Activated CD8-positive, alpha-beta memory T cell treated with anti-CD3 and anti-CD28 coated beads, Interleukin-2, amount 50 U/mL, for 1 hour (primary cell): ENCODE data around the gene MBD4.
"Not testable (repeated sequence)": the region's sequence is repeated elsewhere in the genome, so short reads cannot be mapped to it uniquely, and the experiment has no call there.

Experiments used
- DNase-seq: peaks from one replicate; pipeline ENCODE4 v3.0.0-alpha.2; 2020; ENCODE audit errors: extremely low read depth

Gene MBD4

GRCh38 chr3:129429602-129430001, 10.1 kb downstream of the MBD4 start:
- DNase-seq: no peak

- no peak for DNase-seq
Measured at GRCh38 chr3:129429080-129429451, 10.7 kb downstream of the MBD4 start.

- peak; percentile 66 for DNase-seq
Measured at GRCh38 chr3:129428376-129429079, 11.2 kb downstream of the MBD4 start, which contains the start of gene EFCAB12. EFCAB12 (minus strand) TSS chr3:129428636; CDS start chr3:129428488, 148 bp downstream.

GRCh38 chr3:129428007-129428375, 11.8 kb downstream of the MBD4 start:
- no peak for DNase-seq

GRCh38 chr3:129425619-129426018, 14.1 kb downstream of the MBD4 start:
- DNase-seq: no peak

GRCh38 chr3:129425213-129425612, 14.5 kb downstream of the MBD4 start:
- DNase-seq: no peak

- no peak for DNase-seq
Measured at GRCh38 chr3:129424185-129424841, 15.4 kb downstream of the MBD4 start.

GRCh38 chr3:129422897-129423296, 16.9 kb downstream of the MBD4 start:
- DNase-seq: no peak

GRCh38 chr3:129421988-129422745, 17.6 kb downstream of the MBD4 start:
- DNase-seq: no peak

- no peak for DNase-seq
Measured at GRCh38 chr3:129421236-129421883, 18.4 kb downstream of the MBD4 start.

- no peak for DNase-seq
Measured at GRCh38 chr3:129419476-129419875, 20.3 kb downstream of the MBD4 start.

- DNase-seq: no peak
Measured at GRCh38 chr3:129418041-129418973, 21.4 kb downstream of the MBD4 start.

- no peak for DNase-seq
Measured at GRCh38 chr3:129417326-129417725, 22.4 kb downstream of the MBD4 start.

- DNase-seq: no peak
Measured at GRCh38 chr3:129416415-129416814, 23.3 kb downstream of the MBD4 start.

GRCh38 chr3:129415830-129416229, 23.9 kb downstream of the MBD4 start:
- no peak for DNase-seq

- no peak for DNase-seq
Measured at GRCh38 chr3:129415378-129415777, 24.4 kb downstream of the MBD4 start.

- DNase-seq: no peak
Measured at GRCh38 chr3:129413687-129414506, 25.9 kb downstream of the MBD4 start.

- DNase-seq: not testable (repeated sequence)
Measured at GRCh38 chr3:129413238-129413637, 26.5 kb downstream of the MBD4 start.

GRCh38 chr3:129412542-129413198, 27.1 kb downstream of the MBD4 start:
- no peak for DNase-seq

GRCh38 chr3:129410971-129411370, 28.8 kb downstream of the MBD4 start:
- DNase-seq: no peak
